COLO668 (cell line): ENCODE data around the gene CWC22.
"Not testable (repeated sequence)": the region's sequence is repeated elsewhere in the genome, so short reads cannot be mapped to it uniquely, and the experiment has no call there.

Experiments
- DNase-seq: peaks from one replicate; lab custom pipeline; 2025; ENCODE audit not compliant: unreplicated experiment; lab: John Stamatoyannopoulos, UW

Gene CWC22

GRCh38 chr2:180006781-180007579, at the start of gene CWC22:
CWC22 (minus strand) TSS chr2:180007297; CDS start chr2:179993341, 13,956 bp downstream.
- DNase-seq: peak; percentile 87

GRCh38 chr2:180056367-180057118, 49.4 kb upstream of the CWC22 start:
- no peak for DNase-seq

DNA sequence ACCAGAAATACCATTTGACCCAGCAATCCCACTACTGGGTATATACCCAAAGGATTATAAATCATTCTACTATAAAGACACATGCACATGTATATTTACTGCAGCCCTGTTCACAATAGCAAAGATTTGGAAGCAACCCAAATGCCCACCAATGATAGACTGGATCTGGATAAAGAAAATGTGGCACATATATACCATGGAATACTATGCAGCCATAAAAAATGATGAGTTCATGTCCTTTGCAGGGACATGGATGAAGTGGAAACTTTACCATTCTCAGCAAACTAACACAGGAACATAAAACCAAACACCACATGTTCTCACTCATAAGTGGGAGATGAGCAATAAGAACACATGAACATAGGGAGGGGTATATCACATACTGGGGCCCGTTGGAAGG, 47.5 kb upstream of the CWC22 start:
- not testable (repeated sequence) for DNase-seq

DNA sequence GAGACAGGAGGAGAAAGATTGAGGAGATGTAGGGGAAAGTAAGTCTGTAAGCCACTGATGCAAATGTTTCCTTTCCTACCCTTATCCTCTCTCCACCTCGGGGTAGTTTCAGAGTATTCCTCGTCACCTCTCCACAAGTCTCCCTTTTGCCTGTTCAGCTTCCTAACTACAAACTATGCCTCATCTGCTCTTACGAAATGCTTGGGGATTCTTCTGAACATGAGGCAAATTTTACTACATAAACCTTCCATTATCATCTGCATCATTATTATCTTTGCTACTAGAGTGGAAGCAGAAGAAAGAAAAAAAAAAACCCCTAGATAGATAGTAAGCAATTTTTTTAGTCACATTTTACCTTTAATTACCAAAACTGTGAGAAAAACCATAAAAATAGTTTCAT, 43.1 kb upstream of the CWC22 start:
- DNase-seq: no peak

DNA sequence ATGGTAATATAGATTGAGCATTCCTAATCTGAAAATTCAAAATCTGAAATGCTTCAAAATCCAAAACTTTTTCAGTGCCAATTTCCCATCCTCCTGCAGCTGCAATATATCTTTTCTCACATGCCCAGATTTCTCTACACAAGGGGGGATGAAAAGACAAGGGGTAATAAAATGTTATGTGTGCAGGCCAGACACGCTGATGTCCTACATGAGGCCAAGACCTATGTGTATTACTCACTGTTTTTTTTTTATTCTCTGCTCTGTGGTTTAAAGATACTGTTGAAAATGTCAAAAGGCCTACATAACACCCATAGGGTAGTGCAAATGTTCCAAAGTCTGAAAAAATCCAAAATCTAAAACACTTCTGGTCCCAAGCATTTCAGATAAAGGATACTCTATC, 41.2 kb upstream of the CWC22 start:
- no peak for DNase-seq

DNA sequence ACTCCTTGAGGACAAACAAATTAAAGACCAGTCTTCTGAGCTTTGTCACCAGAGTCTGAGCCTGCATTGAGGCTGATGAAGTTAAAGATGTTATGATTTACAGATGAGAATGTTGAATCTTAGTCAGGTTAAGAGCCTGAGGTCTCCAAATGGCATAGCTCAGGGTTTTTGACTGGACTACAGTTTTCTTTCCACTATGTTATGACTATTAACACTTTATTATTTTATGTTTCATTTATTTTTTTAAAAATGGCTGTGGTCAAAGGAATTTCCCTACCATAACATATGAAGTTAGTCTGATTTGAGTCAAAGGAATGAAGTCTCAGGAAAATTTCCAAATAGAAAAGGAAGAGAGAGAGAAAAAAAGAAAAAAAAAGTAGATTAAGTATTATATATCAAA, 39.7 kb upstream of the CWC22 start:
- DNase-seq: no peak

- no peak for DNase-seq
Measured at GRCh38 chr2:180046202-180046601, 39.1 kb upstream of the CWC22 start.

DNA sequence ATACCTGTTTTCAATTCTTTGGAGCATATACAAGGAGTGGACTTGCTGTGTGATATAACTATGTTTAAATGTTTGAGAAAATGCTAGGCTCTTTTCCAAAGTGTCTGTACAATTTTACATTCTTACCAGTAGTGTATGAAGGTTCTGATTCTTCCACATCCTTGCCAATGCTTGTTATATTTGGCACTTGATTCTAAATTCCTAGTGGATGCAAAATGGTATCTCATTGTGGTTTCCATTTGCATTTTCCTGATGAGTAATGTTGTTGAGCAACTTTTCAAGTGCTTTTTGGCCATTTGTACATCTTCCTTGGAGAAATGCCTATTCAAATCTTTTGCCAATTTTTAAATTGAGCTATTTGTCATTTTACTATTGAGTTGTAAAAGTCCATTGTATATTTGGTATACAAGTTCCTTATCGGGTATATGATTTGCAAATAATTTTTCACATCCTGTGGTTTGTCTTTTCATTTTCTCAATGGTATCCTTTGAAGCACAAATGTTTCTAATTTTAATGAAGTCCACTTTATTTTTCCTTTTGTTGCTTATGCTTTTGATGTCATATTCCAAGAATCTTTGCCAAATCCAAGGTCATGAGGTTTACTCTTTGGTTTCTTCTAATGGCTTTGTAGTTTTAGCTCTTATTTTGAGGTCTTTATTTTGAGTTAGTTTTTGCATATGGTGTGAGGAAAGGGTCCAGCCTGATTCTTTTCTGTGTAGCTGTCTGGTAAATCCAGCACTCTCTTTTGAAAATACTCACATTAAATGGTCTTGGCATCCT, 33.2 kb upstream of the CWC22 start:
- DNase-seq: no peak

DNA sequence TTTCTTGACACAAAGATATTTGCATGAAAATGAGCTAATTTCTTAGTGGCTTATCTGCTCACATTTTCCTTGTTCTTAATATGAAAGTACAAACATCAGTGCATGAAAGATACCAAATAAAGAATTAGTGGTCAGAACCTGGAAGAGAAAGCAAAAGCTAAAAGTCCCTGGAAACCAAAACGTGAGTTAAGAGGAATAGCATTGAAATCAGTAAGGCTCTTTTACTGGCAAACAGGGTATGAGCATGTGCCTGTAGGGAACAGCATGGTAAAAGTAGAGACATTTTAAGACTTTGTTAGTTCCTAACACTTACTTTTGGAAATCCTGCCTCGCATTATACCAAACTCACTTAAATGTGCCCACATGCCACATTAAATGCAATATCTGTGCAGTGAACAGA, 31.9 kb upstream of the CWC22 start:
- no peak for DNase-seq

GRCh38 chr2:180033993-180034894, 27.1 kb upstream of the CWC22 start:
- DNase-seq: peak; percentile 82

DNA sequence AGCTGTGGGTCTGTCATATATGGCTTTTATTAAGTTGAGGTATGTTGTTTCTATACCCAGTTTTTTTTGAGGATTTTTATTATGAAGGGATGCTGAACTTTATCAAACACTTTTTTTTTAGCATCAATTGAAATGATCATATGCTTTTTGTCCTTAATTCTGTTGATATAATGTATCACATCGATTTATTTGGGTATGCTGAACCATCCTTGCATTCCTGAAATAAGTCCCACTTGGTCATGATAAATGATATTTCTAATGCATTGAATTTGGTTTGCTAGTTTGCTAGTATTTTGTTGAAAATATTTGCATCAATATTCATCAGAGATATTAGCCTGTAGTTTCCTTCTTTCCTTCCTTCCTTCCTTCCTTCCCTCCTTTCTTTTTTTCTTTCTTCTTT, 22.5 kb upstream of the CWC22 start:
- DNase-seq: no peak

- DNase-seq: no peak
Measured at GRCh38 chr2:180021850-180022249, 14.8 kb upstream of the CWC22 start.

- no peak for DNase-seq
Measured at GRCh38 chr2:180017784-180018183, 10.7 kb upstream of the CWC22 start.

- DNase-seq: no peak
Measured at GRCh38 chr2:180016937-180017336, 9.8 kb upstream of the CWC22 start.

GRCh38 chr2:180015951-180016709, 9.0 kb upstream of the CWC22 start:
- no peak for DNase-seq

- DNase-seq: no peak
Measured at GRCh38 chr2:180012523-180012922, 5.4 kb upstream of the CWC22 start.

GRCh38 chr2:180010701-180011100, 3.6 kb upstream of the CWC22 start:
- no peak for DNase-seq

GRCh38 chr2:180006231-180006630, 866 bp downstream of the CWC22 start:
- no peak for DNase-seq

DNA sequence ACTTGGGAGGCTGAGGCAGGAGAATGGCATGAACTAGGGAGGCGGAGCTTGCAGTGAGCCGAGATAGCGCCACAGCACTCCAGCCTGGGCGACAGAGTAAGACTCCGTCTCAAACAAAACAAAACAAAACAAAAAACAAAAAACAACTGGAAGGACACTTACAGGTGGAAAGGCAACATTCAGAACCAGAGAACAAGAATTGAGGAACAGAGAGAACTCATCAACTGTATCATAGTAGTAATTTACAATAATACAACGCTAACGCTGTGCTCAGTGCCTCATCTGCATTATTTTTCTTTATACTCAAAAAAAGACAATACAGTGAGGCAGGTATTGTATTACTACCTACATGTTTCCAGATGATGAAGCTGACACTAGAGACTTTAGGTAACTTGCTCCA, 1.6 kb downstream of the CWC22 start:
- DNase-seq: not testable (repeated sequence)

DNA sequence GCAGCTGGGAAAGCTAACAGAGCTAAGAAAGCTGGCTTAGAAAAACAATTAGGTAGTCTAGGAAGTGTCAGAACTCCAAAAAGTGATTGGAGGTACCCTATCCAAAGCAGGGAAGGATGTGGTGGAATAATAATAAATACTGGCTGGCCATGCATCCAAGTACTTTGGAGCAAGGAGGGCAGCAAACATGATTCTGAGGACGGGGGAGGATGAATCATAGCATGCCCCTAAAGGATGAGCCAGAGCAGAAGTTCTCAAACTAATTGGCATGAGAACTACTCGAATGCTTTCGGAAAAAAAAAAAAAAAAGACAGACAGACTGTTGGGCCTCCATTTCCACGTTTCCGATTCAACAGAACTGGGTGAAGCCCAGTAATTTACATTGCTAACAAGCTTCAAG, 2.4 kb downstream of the CWC22 start:
- no peak for DNase-seq
